Fibroblast of gingiva (primary cell): Measurements from ENCODE around the gene ANXA4.
A peak's percentile ranks its signal among the peaks of the same experiment; 100 is the strongest.

ENCODE experiments used
- DNase-seq: peaks from one replicate; pipeline ENCODE4 v3.0.0-alpha.2; 2011; ENCODE audit warnings: low read depth

ANXA4 gene

DNA sequence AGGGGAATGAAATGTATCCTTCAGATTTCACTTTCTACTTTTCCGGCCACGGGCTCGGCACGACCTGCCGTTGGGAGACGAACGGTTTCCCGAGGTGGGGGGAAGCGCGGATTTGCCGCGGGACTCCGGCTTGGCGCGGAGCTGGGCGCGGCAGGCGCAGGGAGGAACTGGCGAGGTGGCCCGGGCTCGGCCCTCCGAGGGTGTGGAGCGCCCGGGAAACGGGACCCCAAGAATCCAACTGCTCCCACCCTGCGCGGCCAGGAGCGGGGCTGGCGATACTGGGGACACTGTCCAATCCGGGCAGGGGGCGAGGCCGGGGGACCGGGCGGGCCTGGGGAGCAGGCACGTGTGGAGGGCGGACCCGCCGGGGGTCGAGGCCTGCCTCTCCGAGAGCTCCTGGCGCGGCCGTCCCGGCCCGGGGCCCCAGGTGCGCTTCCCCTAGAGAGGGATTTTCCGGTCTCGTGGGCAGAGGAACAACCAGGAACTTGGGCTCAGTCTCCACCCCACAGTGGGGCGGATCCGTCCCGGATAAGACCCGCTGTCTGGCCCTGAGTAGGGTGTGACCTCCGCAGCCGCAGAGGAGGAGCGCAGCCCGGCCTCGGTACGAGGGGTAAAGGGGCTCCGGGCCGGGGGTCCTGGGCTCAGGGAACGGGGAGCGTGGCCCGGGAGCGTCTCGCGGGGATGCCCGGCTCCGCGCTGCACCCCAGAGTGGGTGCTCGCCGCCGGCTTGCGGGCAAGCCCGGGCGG lies at the start of gene ANXA4:
Gene ANXA4, plus strand, starts transcription at position 560 of the 747 bp plus-strand sequence. CDS start 39,432 bp downstream, outside the sequence.
- DNase-seq: peak; percentile 72

GRCh38 chr2:69692424-69692823 lies 49.5 kb upstream of the ANXA4 start:
- peak; percentile 51 for DNase-seq

DNA sequence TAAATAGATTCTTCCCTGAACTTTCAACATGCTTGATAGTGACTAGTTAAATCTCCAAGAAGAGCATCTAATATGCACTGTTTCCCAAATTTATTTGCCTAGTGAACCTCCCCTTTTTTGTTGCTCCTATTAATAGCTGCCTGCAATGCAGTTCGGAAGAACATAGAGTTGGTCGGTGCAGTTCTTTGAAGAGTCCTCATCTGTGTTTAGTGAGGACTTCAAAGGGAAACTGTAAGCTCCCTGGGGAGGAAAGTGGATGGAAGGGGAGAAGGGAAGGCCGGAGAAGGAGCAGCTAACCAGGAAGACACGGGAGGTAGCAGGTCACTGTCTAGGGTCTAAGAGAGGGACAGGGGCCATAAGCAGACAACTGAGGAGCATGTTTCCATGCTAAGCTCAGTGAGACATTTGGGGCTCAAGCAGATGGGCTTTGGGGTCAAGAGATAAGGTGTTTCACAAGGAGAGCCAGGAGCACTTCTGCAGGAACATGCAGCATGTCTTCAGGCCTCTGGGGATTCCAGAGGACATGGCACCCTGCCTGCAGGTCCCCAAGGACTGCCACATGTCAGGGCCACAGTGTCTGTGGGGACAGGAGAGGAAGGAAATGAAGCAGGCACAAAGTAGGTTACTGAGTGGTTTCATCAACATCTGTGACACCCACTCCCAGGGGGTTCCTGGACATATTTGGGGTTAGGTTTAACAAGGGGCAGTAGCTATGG lies 48.7 kb upstream of the ANXA4 start:
- DNase-seq: no peak

- no peak for DNase-seq
Measured at GRCh38 chr2:69693775-69694450, 48.0 kb upstream of the ANXA4 start.

- peak; percentile 57 for DNase-seq
Measured at GRCh38 chr2:69694894-69695849, 46.8 kb upstream of the ANXA4 start.

- no peak for DNase-seq
Measured at GRCh38 chr2:69695850-69696216, 46.1 kb upstream of the ANXA4 start.

DNA sequence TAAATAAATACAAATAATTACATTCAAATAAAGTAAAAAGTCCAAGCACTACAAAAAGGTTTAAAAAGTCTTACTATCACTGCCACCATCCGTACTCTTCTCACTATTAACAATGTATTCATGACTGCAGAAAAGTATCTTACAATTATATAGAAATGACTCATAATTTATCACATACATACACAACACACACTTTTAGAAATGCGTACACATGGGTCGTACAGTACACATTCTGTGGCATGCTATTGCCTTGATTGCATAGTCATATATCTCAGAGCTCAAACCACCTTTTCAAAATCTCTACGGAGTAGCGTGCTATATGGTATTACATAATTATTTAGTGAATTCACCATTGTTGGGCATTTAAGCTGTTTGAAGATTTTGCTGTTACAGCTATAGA lies 41.6 kb upstream of the ANXA4 start:
- no peak for DNase-seq

GRCh38 chr2:69701100-69701945 lies 40.6 kb upstream of the ANXA4 start:
- DNase-seq: no peak

GRCh38 chr2:69703189-69703588 lies 38.7 kb upstream of the ANXA4 start:
- no peak for DNase-seq

DNA sequence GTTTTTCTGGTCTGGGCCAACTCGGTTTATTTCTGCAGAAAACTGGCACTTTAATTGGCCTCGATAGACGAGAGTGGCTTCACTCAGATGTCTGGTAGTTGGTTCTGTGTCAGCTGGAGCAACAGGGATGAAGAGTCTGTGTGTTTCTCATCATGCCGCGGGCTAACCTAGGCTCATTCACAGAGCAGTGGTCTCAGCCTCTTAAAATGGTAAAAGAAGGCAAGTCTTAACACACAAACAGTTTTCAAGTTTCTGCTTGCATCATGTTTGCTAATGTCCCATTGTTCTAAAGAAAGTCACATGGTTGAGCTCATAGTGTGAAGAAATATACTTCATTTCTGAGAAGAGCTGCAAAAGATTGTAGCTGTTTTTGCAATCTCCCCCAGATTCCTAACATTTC lies 37.5 kb upstream of the ANXA4 start:
- peak; percentile 44 for DNase-seq

GRCh38 chr2:69709290-69709689 lies 32.6 kb upstream of the ANXA4 start:
- no peak for DNase-seq

DNA sequence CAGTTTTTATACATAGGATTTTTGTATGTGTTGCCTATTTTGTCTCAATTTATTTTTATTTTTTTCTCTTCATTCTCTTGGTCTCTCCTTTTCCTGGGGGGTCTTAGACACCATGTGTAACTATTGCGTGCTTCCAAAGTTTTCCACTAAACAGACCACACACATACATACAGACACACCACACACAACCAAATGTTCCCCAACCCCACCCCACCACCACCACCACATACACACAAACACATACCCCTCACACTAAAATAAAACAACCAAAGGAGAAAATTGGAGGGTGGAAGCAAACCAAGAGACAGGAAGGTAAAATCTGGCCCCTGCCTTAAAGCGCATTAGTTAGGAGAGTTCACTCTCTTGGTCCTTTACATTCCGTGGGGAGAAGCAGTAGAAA lies 30.0 kb upstream of the ANXA4 start:
- no peak for DNase-seq

GRCh38 chr2:69714024-69714423 lies 27.9 kb upstream of the ANXA4 start:
- no peak for DNase-seq

- peak; percentile 72 for DNase-seq
Measured at GRCh38 chr2:69714539-69715220, 27.3 kb upstream of the ANXA4 start.

GRCh38 chr2:69715964-69716363 lies 26.0 kb upstream of the ANXA4 start:
- no peak for DNase-seq

- DNase-seq: peak; percentile 16
Measured at GRCh38 chr2:69716555-69717120, 25.3 kb upstream of the ANXA4 start.

DNA sequence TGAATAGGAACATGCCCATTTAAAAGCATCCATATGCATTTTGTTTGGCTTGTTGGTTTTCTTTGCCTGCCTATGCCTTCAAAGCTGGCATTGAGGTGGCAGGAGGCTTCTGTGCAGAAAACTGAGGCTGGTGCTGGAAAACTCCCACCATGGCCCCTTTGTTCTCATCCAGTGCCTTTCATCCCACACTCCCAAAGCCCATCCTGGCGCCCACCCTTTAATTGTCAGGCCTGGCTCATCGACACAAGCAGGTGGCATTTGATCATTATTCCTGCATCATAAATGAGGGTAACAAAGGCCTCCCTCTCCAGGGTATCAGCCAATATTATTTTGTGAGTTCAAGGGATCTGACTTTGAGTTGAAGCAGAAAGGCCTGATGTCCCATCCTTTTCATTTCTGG lies 24.7 kb upstream of the ANXA4 start:
- DNase-seq: no peak

DNA sequence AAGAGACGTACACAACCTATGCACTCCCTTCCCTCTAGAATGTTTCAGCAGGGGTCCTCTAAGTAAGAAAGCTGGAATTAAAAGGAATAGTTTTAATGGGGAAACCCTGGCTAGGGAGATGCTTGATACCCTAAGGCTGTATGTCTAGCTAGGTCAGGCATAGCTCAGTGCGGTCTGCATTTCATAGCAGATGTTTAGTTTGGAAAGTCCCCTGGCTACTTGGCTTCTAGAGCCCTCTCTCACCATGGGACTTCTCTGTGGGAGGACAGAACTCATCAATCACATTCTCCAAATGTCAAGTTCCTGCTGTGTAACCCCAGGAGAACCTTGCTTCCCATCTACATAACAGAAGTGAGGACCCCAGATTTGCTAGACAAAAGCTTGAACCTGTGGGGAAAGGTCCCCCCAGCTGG lies 24.1 kb upstream of the ANXA4 start:
- DNase-seq: no peak

DNA sequence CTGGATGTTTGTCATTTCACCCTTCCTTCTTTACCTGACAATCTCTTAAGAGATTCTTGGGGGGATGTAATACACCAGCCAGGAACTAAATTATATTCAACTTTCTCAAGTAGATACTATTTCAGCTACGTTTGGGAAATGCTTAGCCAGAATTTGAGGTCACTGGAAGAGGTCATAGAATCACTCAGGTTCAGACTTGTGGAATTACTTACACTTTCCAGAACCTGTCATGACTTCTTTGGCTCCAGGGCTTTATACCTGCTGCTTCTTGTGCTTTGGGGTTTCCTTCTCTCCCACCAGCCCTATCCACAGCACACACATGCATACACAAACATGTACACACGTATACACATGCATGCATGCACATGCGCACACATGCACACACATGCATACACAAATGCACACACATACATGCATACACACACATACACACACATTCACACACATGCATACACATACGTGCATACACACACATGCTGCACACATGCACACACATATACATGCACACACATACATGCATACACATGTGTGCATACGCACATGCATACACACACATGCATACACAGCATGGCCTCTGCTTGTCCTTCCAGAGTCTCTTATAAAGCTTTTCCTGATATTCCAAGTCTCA lies 23.5 kb upstream of the ANXA4 start:
- no peak for DNase-seq

DNA sequence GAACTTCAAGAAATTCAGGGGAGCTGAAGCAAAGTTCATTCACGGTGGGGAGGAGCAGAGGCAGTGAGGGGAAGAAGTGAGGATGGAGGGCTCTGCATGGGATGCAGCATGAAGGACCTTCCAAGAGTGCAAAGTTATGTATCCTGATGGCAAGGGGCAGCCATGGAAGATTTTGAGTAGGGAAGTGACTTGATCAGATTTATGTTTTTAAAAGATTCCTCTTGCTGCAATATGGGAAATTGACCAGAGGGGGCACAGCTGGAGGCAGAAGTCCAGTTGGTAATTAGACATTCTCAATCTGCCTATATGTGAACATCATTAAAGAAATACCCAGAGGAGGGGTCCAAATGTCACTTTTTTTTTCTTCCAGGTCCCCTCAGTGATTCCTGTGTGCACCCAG lies 21.5 kb upstream of the ANXA4 start:
- no peak for DNase-seq
